AG09309 (cell line): ENCODE measurements around the gene YWHAH.

Experiments
- DNase-seq: peaks from one replicate; pipeline ENCODE4 v3.0.0-alpha.2; 2010; ENCODE audit warnings: low read depth
- H3K4me3 ChIP-seq: 2 replicates; pipeline ENCODE4 v1.5.1; 2011; ENCODE audit warnings: mild to moderate bottlenecking, low read depth, low read length, moderate library complexity; ENCODE audit not compliant: control insufficient read depth
- TF ChIP-seq, protein P1 (sequence below): IDR thresholded peaks from 2 replicates; pipeline ENCODE4 v1.5.1; 2011; ENCODE audit warnings: mild to moderate bottlenecking, low read depth, low read length, inconsistent platforms; ENCODE audit not compliant: insufficient read depth, control insufficient read depth; ENCODE audit errors: missing control alignments

The YWHAH gene

DNA sequence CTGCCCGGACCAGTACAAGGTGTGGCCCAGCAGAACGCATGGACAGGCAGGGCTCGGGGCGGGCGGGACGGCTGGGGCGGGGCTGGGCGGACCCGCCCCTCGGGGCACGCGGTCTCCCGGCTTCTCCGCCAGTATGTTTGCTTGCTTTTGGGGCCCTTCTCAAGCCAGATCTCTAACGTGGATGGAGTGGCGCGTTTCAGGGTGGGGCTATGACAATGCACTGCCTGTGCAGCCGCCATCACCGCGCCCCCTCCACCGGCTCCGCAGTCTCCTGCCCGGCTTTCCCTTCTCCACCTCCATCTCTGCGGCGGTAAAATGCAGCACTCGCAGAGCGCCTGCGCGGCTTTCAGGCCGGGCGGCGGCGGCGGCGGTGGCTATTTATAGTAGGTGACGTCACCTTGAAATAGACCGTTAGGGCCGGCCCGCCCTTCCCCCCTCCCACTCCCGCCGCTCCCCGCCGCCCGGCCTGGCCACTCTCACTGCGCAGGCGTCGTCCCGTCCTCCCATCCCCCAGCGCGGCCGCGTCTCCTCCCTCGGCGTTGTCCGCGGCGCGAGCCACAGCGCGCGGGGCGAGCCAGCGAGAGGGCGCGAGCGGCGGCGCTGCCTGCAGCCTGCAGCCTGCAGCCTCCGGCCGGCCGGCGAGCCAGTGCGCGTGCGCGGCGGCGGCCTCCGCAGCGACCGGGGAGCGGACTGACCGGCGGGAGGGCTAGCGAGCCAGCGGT, at the start of gene YWHAH:
Gene YWHAH (plus strand): TSS at position 558 of the 722 bp plus-strand sequence. CDS start 199 bp downstream, outside the sequence.
- TF ChIP-seq, protein P1, sequence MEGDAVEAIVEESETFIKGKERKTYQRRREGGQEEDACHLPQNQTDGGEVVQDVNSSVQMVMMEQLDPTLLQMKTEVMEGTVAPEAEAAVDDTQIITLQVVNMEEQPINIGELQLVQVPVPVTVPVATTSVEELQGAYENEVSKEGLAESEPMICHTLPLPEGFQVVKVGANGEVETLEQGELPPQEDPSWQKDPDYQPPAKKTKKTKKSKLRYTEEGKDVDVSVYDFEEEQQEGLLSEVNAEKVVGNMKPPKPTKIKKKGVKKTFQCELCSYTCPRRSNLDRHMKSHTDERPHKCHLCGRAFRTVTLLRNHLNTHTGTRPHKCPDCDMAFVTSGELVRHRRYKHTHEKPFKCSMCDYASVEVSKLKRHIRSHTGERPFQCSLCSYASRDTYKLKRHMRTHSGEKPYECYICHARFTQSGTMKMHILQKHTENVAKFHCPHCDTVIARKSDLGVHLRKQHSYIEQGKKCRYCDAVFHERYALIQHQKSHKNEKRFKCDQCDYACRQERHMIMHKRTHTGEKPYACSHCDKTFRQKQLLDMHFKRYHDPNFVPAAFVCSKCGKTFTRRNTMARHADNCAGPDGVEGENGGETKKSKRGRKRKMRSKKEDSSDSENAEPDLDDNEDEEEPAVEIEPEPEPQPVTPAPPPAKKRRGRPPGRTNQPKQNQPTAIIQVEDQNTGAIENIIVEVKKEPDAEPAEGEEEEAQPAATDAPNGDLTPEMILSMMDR: no peak
- peak; percentile 55 for DNase-seq
- peak within 1 kb of the TSS; percentile 98 for H3K4me3 ChIP-seq

DNA sequence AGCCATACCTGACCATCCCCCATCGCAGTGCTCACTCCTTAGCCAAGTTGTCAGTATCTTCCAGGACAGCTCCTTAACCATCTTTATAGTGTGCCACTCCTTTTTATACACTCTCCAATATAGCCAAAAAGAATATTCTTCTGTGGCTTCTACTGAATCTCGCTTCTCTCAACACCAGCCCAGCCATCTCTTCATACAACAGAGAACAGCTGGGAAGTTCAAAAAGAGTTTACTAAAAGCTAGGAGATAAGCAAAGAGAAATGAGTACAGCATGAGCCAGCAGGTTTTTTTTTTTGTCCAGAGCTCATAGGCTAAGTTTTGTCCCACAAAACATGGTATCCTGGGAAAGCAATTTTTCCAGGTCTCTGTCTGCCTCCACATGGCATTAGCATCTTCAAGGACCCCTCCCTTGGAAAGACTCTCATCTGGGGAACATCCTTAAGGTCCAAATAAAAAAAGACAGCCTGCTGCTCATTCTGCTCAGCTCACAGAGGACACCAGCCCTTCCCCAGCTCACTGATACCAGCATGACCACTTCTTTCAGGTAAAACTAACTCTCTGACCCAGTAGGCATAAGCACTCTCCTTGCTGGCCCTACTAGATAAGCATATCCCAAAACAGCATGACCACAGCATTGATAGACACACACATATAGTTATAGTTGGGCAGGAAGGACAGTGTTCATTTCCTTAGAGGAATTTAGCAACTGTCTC, 48.8 kb upstream of the YWHAH start:
- TF ChIP-seq, protein P1: no peak
- no peak overlapping the region for H3K4me3 ChIP-seq
- DNase-seq: no peak

DNA sequence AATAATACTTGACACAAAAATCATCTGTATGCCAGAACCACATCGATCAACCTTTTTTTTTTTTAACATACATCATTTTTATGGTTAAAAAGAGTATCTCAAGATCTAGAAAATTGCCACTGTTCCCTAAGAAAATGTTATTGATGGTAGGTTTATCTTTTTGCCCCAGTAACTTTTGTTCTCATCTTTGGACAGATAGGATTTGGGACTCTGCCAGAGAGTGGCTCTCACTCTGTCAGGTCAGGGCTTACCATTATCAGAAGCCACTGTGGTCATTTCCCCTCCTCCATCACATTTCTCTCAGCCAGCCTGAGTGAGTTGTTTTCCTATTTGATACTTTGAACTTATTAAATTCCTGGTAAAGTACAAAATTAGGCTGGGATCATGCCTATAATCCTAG, 47.9 kb upstream of the YWHAH start:
- DNase-seq: no peak
- no peak overlapping the region for H3K4me3 ChIP-seq
- TF ChIP-seq, protein P1: no peak

DNA sequence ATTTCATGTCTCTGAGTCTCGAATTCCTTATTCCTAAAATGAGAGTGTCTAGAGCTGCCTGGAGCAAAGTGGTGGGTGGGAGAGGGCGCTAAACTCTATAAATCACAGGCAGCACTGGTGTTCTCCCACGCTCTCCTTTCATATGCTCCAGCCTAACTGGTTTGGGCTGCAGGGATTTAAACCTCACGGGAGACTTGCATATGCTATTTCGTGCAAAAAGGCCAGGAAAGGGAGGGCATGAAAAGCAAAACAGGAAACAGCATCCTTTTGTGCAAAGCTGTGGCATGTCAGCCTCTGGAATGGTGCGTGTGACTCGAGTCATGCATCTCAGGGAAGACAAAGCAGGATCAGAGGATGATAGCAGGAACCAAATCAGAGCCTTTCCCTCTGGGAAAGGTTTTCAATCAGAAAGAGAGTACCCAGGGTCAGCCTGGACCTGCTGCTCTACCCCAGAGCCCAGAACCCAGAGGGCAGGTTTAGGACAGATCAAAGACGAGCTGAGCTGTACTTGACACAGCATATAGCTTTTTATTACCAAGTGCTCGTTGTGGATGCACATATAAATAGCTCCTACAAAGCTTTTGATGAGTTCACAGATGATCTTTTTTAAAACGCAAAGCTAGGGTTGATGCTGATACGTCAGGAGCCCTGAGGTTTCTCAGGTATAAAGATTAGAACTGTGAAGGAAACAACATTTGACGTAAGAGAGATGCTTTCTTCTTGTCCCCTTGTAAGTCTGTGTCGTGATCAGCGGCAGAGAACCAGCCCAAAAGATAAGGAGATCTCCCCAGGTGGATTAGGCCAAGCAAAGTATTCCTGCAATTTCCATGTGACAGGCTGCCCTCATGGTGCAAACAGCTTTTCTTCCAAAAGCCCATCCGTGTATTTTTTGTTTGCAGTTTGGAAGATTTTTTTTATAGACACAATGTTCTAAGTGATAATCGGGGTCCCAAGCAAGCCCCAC, 46.2 kb upstream of the YWHAH start:
- TF ChIP-seq, protein P1: no peak
- no peak overlapping the region for H3K4me3 ChIP-seq
- no peak for DNase-seq

DNA sequence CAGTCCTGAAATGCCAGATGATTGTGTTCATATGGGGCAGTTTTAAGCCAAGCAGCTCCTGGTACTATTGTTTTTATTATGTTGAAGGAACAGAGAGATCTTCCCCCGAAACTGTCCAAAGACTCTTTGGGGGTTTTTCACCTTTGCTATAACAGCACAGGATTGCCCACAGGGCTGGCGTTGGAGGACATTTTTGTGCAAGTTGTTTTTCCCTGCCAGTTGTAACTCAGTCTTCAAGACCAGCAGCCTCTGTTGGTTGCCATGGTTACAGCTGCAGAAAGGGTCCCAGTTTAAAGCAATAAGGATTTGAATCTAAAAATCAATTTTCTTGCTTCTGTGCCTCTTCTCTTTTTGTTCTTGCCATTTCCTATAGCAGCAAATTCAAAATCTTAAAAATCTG, 45.4 kb upstream of the YWHAH start:
- TF ChIP-seq, protein P1: no peak
- no peak overlapping the region for H3K4me3 ChIP-seq
- DNase-seq: no peak

DNA sequence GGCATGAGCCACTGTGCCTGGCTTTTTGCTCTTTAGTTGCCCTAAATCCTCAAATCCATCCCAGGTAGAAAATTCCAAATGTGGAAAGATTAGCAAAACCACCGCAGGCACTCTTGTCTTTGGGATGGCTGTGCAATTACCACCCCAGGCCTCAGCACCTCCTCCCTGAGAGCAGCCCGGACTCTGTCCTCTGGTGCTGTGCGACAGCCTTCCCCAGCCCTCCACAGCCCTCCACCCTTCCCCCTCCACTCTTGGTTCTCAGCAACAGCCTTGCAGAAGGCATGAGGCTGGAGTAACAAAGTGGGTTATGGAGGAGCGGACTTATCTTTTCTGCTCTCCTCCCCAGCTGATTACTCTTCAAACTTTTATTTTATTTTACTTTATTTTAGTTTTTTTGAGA, 44.7 kb upstream of the YWHAH start:
- H3K4me3 ChIP-seq: no peak overlapping the region
- no peak for DNase-seq
- TF ChIP-seq, protein P1: no peak
